K562 (cell line): ENCODE measurements around the gene FAM171A1. TPM values are rescaled to one million over a fixed set of nuclear protein-coding genes. Genes with fewer than 3 reads are reported as not detected.

Experiments used
- GATA2 ChIP-seq: sonication (generic); formaldehyde crosslinking; IDR thresholded peaks from 2 replicates; pipeline ENCODE4 v1.4.0; 2020; ENCODE audit warnings: mild to moderate bottlenecking, missing genetic modification reagents
- HNRNPL ChIP-seq: fragments of 200-400 bp; formaldehyde crosslinking; IDR thresholded peaks from 2 replicates; pipeline ENCODE4 v1.6.1; 2017; ENCODE audit warnings: low read depth, mild to moderate bottlenecking, low read length
- MAFK ChIP-seq: IDR thresholded peaks from 2 replicates; pipeline ENCODE4 v1.6.1; 2011; ENCODE audit warnings: low read length, improper control_type of control experiment
- RBBP5 ChIP-seq: fragments of 200-600 bp; sonication (generic); IDR thresholded peaks from 2 replicates; pipeline ENCODE4 v1.6.1; 2012; ENCODE audit warnings: borderline replicate concordance, mild to moderate bottlenecking, low read length, control low read depth, inconsistent platforms; ENCODE audit not compliant: insufficient read depth, poor library complexity, severe bottlenecking
- TEAD1 ChIP-seq, 2 experiments: fragments of 450-650 bp in 1 of 2; sonication (generic) in 1 of 2; formaldehyde crosslinking; IDR thresholded peaks; 2 replicates each; pipeline versions ENCODE4 v1.4.0 to v1.8.0; 2020 to 2022; ENCODE audit warnings: mild to moderate bottlenecking in 2 of 2, missing genetic modification reagents in 1 of 2
- XRCC4 ChIP-seq: IDR thresholded peaks from one replicate; pipeline ENCODE4 v1.6.1; 2011; ENCODE audit not compliant: insufficient read depth, insufficient read length; ENCODE audit errors: extremely low read depth
- ZC3H4 ChIP-seq: sonication (generic); formaldehyde crosslinking; IDR thresholded peaks from 2 replicates; pipeline ENCODE4 v1.9.0; 2021; ENCODE audit warnings: missing genetic modification reagents, borderline replicate concordance
- ZFX ChIP-seq: sonication (generic); formaldehyde crosslinking; IDR thresholded peaks from 2 replicates; pipeline ENCODE4 v1.8.0; 2022; ENCODE audit warnings: mild to moderate bottlenecking, missing genetic modification reagents, moderate library complexity
- ZNF263 ChIP-seq: sonication (generic); formaldehyde crosslinking; IDR thresholded peaks from 2 replicates; pipeline ENCODE4 v1.8.0; 2022; ENCODE audit warnings: mild to moderate bottlenecking, missing genetic modification reagents, borderline replicate concordance
- ZNF347 ChIP-seq: fragments of 450-650 bp; formaldehyde crosslinking; IDR thresholded peaks from 2 replicates; pipeline ENCODE4 v1.4.0; 2020; ENCODE audit warnings: low read depth, mild to moderate bottlenecking, moderate library complexity
- polyA plus RNA-seq, 8 experiments: library from polyadenylated mRNA; depleted of rRNA in 4 of 8; stranded (reverse) in 5 of 8; unstranded in 3 of 8; fragments of >200 nt; fragmentation: Nextera tagmentation in 2 of 8; fragmentation: Illumina TruSeq in 1 of 8; extraction: Ambion mirVana in 2 of 8; extraction: Trizol in 1 of 8; gene quantifications; 2 replicates each; pipeline versions ENCODE4 v1.2.1 to v1.2.3, GENCODE V29; 2011 to 2014; ENCODE audit warnings: inconsistent platforms in 1 of 8, missing spikeins in 1 of 8
- total RNA-seq, 7 experiments: library from RNA; depleted of rRNA in 6 of 7; stranded (reverse); fragments of >200 nt in 6 of 7; fragmentation: Illumina TruSeq in 2 of 7; extraction: Trizol in 2 of 7; gene quantifications; 2 replicates each; pipeline versions ENCODE4 v1.2.1 to v1.2.3, GENCODE V29; 2011 to 2021; ENCODE audit warnings: low replicate concordance in 1 of 7
- TF ChIP-seq, protein P1 (sequence below): sonication (generic); formaldehyde crosslinking; IDR thresholded peaks from 2 replicates; pipeline ENCODE4 v1.8.1; 2023; ENCODE audit warnings: mild to moderate bottlenecking, missing genetic modification reagents
- TF ChIP-seq, protein P2 (sequence below): fragments of 250-450 bp; sonication (Bioruptor Pico); IDR thresholded peaks from 2 replicates; pipeline ENCODE4 v1.9.0; 2021; ENCODE audit warnings: mild to moderate bottlenecking, inconsistent platforms
- TF ChIP-seq, protein P3 (sequence below), 3 experiments: IDR thresholded peaks in 2 of 3; conservative IDR thresholded peaks in 1 of 3; 2 replicates each; pipeline ENCODE4 v1.5.1; 2011 to 2012; ENCODE audit warnings: low read length in 3 of 3, mild to moderate bottlenecking in 3 of 3, control low read depth in 2 of 3, improper control_type of control experiment in 1 of 3, inconsistent platforms in 1 of 3, low read depth in 1 of 3, mixed read lengths in 1 of 3, moderate library complexity in 1 of 3; ENCODE audit not compliant: insufficient read depth in 2 of 3

Gene FAM171A1
- total and polyA plus RNA-seq, 9 of the 15 experiments (the other 6 are each of a cell fraction or from before 2014, with no cell fraction given): 0.51 to 8.2 (median 4.8) TPM

- TF ChIP-seq, protein P1, sequence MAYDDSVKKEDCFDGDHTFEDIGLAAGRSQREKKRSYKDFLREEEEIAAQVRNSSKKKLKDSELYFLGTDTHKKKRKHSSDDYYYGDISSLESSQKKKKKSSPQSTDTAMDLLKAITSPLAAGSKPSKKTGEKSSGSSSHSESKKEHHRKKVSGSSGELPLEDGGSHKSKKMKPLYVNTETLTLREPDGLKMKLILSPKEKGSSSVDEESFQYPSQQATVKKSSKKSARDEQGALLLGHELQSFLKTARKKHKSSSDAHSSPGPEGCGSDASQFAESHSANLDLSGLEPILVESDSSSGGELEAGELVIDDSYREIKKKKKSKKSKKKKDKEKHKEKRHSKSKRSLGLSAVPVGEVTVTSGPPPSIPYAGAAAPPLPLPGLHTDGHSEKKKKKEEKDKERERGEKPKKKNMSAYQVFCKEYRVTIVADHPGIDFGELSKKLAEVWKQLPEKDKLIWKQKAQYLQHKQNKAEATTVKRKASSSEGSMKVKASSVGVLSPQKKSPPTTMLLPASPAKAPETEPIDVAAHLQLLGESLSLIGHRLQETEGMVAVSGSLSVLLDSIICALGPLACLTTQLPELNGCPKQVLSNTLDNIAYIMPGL (CRISPR knock-in tag): no peak
- no peak for TF ChIP-seq ZNF347 (CRISPR knock-in tag)
- TF ChIP-seq ZC3H4 (CRISPR knock-in tag): 0 out of 2 replicates have a peak, but pooled peaks have one; percentile 46
- TF ChIP-seq GATA2 (CRISPR knock-in tag): no peak
- 0 out of 2 replicates have a peak, but pooled peaks have one; percentile 32 for TF ChIP-seq HNRNPL
- no peak for TF ChIP-seq MAFK
- TF ChIP-seq ZNF263 (CRISPR knock-in tag): 0 out of 2 replicates have a peak, but pooled peaks have one; percentile 14
- TF ChIP-seq, protein P2, sequence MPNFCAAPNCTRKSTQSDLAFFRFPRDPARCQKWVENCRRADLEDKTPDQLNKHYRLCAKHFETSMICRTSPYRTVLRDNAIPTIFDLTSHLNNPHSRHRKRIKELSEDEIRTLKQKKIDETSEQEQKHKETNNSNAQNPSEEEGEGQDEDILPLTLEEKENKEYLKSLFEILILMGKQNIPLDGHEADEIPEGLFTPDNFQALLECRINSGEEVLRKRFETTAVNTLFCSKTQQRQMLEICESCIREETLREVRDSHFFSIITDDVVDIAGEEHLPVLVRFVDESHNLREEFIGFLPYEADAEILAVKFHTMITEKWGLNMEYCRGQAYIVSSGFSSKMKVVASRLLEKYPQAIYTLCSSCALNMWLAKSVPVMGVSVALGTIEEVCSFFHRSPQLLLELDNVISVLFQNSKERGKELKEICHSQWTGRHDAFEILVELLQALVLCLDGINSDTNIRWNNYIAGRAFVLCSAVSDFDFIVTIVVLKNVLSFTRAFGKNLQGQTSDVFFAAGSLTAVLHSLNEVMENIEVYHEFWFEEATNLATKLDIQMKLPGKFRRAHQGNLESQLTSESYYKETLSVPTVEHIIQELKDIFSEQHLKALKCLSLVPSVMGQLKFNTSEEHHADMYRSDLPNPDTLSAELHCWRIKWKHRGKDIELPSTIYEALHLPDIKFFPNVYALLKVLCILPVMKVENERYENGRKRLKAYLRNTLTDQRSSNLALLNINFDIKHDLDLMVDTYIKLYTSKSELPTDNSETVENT (CRISPR knock-in tag): peak; percentile 66; the same call in 1 of the 2 replicates
- TF ChIP-seq XRCC4: no peak
- peak; percentile 73 for TF ChIP-seq ZFX (CRISPR knock-in tag)
- peak; percentile 77 for TF ChIP-seq RBBP5
- TF ChIP-seq, protein P3, sequence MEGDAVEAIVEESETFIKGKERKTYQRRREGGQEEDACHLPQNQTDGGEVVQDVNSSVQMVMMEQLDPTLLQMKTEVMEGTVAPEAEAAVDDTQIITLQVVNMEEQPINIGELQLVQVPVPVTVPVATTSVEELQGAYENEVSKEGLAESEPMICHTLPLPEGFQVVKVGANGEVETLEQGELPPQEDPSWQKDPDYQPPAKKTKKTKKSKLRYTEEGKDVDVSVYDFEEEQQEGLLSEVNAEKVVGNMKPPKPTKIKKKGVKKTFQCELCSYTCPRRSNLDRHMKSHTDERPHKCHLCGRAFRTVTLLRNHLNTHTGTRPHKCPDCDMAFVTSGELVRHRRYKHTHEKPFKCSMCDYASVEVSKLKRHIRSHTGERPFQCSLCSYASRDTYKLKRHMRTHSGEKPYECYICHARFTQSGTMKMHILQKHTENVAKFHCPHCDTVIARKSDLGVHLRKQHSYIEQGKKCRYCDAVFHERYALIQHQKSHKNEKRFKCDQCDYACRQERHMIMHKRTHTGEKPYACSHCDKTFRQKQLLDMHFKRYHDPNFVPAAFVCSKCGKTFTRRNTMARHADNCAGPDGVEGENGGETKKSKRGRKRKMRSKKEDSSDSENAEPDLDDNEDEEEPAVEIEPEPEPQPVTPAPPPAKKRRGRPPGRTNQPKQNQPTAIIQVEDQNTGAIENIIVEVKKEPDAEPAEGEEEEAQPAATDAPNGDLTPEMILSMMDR (IDR thresholded peaks at IDR 0.05 in 2 of 3, conservative IDR thresholded peaks at IDR 0.05 in 1 of 3; ENCODE audit: insufficient read depth in 2 of 3, low read depth in 1 of 3, low read length in 3 of 3): peak; percentile 43 to 61 (median 55)
- no peak for TF ChIP-seq TEAD1 (CRISPR knock-in tag; IDR thresholded peaks at IDR 0.05)
- TF ChIP-seq, all 486 proteins: peak for 24
These were observed 203.4 kb downstream of the FAM171A1 start (continued) for GRCh38 chr10:15167411-15168290.
